ENCODE measurements around the gene ARHGEF4. TPM values are rescaled to one million over a fixed set of nuclear protein-coding genes. Genes with fewer than 3 reads are reported as not detected.

Gene ARHGEF4
- total RNA-seq, 1 experiment from 2014 or later = 20.0 TPM

DNA sequence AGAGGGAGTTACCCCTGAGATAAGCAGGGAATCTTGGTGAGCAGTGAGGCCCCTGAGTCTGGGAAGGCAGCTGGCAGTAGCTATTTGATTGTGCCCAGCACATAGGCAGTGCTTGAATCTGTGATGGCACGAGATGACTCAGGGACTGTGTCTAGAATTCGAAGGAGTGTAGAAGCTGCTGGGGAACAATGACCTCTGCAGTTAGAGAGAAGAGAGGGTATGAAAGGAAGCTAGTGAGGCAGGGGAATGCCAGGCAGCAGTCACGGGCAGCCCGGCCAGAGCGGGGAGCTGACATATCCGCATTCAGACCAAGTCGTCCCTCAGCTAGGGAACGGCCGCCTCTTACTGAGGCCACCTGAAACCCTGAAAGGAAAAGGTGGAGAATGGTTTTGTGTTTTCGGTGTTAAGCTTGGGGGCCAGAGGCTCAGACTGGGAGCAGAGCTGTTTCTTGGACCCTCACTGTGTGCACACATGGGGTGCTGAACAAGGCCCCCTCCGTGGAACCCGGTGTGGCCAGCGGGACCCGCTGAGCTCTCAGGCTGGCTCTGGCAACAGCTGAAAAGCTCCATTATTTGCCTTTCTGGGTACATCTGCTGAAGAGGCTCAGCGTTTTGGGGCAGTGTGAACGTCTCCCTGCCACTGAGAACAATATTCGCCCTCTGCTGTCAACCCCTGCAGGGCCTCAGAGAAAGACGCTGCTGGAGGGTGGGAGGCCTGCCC, 32.9 kb downstream of the ARHGEF4 start:
- no peaks in the 10 kb centered on the region for H4K20me1 ChIP-seq (ENCODE audit: insufficient read depth)
- H2AFZ ChIP-seq = no peak overlapping the region
- no peak overlapping the region for H3K27ac ChIP-seq
- H3K27me3 ChIP-seq (ENCODE audit: insufficient read depth, low read depth) = no peaks in the 10 kb centered on the region
- intact Hi-C loops (cut with micrococcal nuclease; ENCODE audit: unreplicated experiment) = no loop called here
- no peak for TF ChIP-seq EZH2 (IDR thresholded peaks at IDR 0.05; ENCODE audit: low read depth)
- TF ChIP-seq, protein P1, sequence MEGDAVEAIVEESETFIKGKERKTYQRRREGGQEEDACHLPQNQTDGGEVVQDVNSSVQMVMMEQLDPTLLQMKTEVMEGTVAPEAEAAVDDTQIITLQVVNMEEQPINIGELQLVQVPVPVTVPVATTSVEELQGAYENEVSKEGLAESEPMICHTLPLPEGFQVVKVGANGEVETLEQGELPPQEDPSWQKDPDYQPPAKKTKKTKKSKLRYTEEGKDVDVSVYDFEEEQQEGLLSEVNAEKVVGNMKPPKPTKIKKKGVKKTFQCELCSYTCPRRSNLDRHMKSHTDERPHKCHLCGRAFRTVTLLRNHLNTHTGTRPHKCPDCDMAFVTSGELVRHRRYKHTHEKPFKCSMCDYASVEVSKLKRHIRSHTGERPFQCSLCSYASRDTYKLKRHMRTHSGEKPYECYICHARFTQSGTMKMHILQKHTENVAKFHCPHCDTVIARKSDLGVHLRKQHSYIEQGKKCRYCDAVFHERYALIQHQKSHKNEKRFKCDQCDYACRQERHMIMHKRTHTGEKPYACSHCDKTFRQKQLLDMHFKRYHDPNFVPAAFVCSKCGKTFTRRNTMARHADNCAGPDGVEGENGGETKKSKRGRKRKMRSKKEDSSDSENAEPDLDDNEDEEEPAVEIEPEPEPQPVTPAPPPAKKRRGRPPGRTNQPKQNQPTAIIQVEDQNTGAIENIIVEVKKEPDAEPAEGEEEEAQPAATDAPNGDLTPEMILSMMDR (conservative IDR thresholded peaks at IDR 0.05) = no peak
- POLR2A ChIA-PET (ENCODE audit: unreplicated experiment) = no interaction called here
- H3K36me3 ChIP-seq (ENCODE audit: low read depth) = no peaks in the 10 kb centered on the region
- no TSS peak for BruUV-seq (replicated peaks)
- H3K4me2 ChIP-seq = no peak overlapping the region
- DNase-seq = no peak
- H3K4me1 ChIP-seq (replicated peaks; ENCODE audit: insufficient read depth) = peaks cover 8% of the 10 kb centered on the region
- peaks cover 8% of the 10 kb centered on the region; the same call in 1 of the 2 replicates for H3F3A ChIP-seq (ENCODE audit: insufficient read depth, low read depth)
- no peak overlapping the region for H3K4me3 ChIP-seq
- CTCF ChIA-PET = no interaction called here
- H3K79me2 ChIP-seq (ENCODE audit: low read depth) = no peaks in the 10 kb centered on the region
- no peaks in the 10 kb centered on the region for H3K9me2 ChIP-seq (ENCODE audit: insufficient read depth)
- H3K9me3 ChIP-seq (ENCODE audit: insufficient read depth, low read depth) = no peaks in the 10 kb centered on the region

DNA sequence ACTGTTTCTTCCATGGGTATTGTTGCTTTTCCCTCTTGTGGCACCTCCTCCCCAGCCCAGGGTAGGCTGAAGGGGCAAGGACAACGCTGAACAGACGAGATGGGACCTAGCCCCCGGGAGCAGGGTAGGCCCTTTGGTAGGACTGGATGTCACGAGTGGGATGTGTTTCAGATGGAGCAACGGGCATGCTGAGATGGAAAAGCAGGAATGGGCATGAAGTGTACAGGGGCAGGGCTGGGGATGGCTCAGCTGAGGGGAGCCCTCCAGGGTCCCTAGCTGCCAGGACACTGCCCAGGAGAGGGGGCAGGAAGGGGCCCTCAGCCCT, 33.4 kb downstream of the ARHGEF4 start:
- Histone ChIP-seq H2AFZ (no peak overlapping the region), H3F3A (ENCODE audit: insufficient read depth, low read depth) (peaks cover 5% of the 10 kb centered on the region; the same call in 1 of the 2 replicates), H4K20me1 (ENCODE audit: insufficient read depth) (no peaks in the 10 kb centered on the region), H3K27ac (no peak overlapping the region), H3K4me3 (no peak overlapping the region), H3K4me1 (replicated peaks; ENCODE audit: insufficient read depth) (peaks cover 3% of the 10 kb centered on the region), H3K9me2 (ENCODE audit: insufficient read depth) (no peaks in the 10 kb centered on the region), H3K4me2 (no peak overlapping the region), H3K36me3 (ENCODE audit: low read depth) (no peaks in the 10 kb centered on the region), H3K79me2 (ENCODE audit: low read depth) (no peaks in the 10 kb centered on the region), H3K9me3 (ENCODE audit: insufficient read depth, low read depth) (no peaks in the 10 kb centered on the region), H3K27me3 (ENCODE audit: insufficient read depth, low read depth) (no peaks in the 10 kb centered on the region)
- TF ChIP-seq EZH2 (IDR thresholded peaks at IDR 0.05; ENCODE audit: low read depth) = no peak
- TF ChIP-seq, protein P1 (conservative IDR thresholded peaks at IDR 0.05) = no peak
- ChIA-PET POLR2A (ENCODE audit: unreplicated experiment) (no interaction called here), CTCF (no interaction called here)
- no TSS peak for BruUV-seq (replicated peaks)
- intact Hi-C loops (cut with micrococcal nuclease; ENCODE audit: unreplicated experiment) = no loop called here
- DNase-seq = no peak

DNA sequence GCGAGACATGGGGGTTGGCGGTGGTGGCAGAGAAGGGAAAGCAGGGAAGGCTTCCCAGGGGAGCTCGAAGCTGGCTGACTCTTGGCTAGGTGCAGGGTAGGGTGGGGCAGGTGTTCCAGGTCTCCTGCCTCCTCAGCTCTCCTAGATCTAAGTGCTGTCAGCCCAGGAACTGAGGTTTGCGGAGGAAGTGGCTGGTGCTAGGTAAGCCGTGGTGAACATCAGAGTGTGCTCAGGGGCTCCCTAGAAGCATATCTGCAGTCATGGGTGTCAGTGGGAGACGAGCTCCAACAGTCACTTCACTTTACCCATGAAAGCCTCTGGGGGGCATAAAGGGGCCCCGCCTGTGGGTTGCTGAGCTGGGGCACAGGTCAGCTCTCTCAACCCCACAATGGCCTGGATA, 34.1 kb downstream of the ARHGEF4 start:
- no peaks in the 10 kb centered on the region for H3K4me1 ChIP-seq (replicated peaks; ENCODE audit: insufficient read depth)
- H3K9me3 ChIP-seq (ENCODE audit: insufficient read depth, low read depth) = no peaks in the 10 kb centered on the region
- H3F3A ChIP-seq (ENCODE audit: insufficient read depth, low read depth) = no peaks in the 10 kb centered on the region
- no peaks in the 10 kb centered on the region for H3K36me3 ChIP-seq (ENCODE audit: low read depth)
- intact Hi-C loops (cut with micrococcal nuclease; ENCODE audit: unreplicated experiment) = no loop called here
- H3K4me2 ChIP-seq = no peak overlapping the region
- no peaks in the 10 kb centered on the region for H3K27me3 ChIP-seq (ENCODE audit: insufficient read depth, low read depth)
- no peaks in the 10 kb centered on the region for H3K79me2 ChIP-seq (ENCODE audit: low read depth)
- H3K27ac ChIP-seq = no peak overlapping the region
- TF ChIP-seq, protein P1 (conservative IDR thresholded peaks at IDR 0.05) = no peak
- no peak for TF ChIP-seq EZH2 (IDR thresholded peaks at IDR 0.05; ENCODE audit: low read depth)
- DNase-seq = no peak
- H3K4me3 ChIP-seq = no peak overlapping the region
- H2AFZ ChIP-seq = no peak overlapping the region
- no peaks in the 10 kb centered on the region for H4K20me1 ChIP-seq (ENCODE audit: insufficient read depth)
- CTCF ChIA-PET = interaction anchor here (0.6 kb wide), 1 partner anchor 293 kb away, joined by 3 read pairs; no protein-coding TSS in a partner anchor
- BruUV-seq (replicated peaks) = no TSS peak
- POLR2A ChIA-PET (ENCODE audit: unreplicated experiment) = no interaction called here
- no peaks in the 10 kb centered on the region for H3K9me2 ChIP-seq (ENCODE audit: insufficient read depth)
